Trophoblast cell (in vitro differentiated cells and primary cell): ENCODE measurements around the gene ARHGAP42.
A peak's percentile ranks its signal among the peaks of the same experiment; 100 is the strongest.

Source experiments
- DNase-seq, 2 donors: peaks; one replicate each; pipeline ENCODE4 v3.0.0-alpha.2; 2016
- H2AFZ ChIP-seq: 2 replicates; pipeline ENCODE4 v1.6.1; 2013; ENCODE audit warnings: low read length, moderate library complexity, mild to moderate bottlenecking; ENCODE audit not compliant: insufficient read depth, poor library complexity
- H2AK5ac ChIP-seq: 2 replicates; pipeline ENCODE4 v1.6.1; 2013; ENCODE audit warnings: mild to moderate bottlenecking, low read length
- H2BK120ac ChIP-seq: 2 replicates; pipeline ENCODE4 v1.6.1; 2013; ENCODE audit warnings: low read length, mild to moderate bottlenecking, moderate library complexity; ENCODE audit not compliant: insufficient read depth, poor library complexity
- H2BK12ac ChIP-seq: 2 replicates; pipeline ENCODE4 v1.6.1; 2013; ENCODE audit warnings: mild to moderate bottlenecking, low read length, moderate library complexity
- H2BK5ac ChIP-seq: 2 replicates; pipeline ENCODE4 v1.6.1; 2013; ENCODE audit warnings: low read length, low read depth, moderate library complexity, mild to moderate bottlenecking; ENCODE audit not compliant: poor library complexity
- H3K14ac ChIP-seq: 2 replicates; pipeline ENCODE4 v1.6.1; 2013; ENCODE audit warnings: mild to moderate bottlenecking, low read length
- H3K18ac ChIP-seq: 2 replicates; pipeline ENCODE4 v1.6.1; 2013; ENCODE audit warnings: mild to moderate bottlenecking, low read length
- H3K23ac ChIP-seq: 2 replicates; pipeline ENCODE4 v1.6.1; 2013; ENCODE audit warnings: low read length
- H3K27ac ChIP-seq: 2 replicates; pipeline ENCODE4 v1.5.1; 2013; ENCODE audit warnings: low read depth, mild to moderate bottlenecking, inconsistent platforms, low read length, moderate library complexity
- H3K27me3 ChIP-seq: 2 replicates; pipeline ENCODE4 v1.6.1; 2013; ENCODE audit warnings: inconsistent platforms, mild to moderate bottlenecking, low read length, moderate library complexity; ENCODE audit not compliant: insufficient read depth
- H3K36me3 ChIP-seq, 2 experiments: 1 replicate in 1 of 2; 2 replicates in 1 of 2; pipeline ENCODE4 v1.6.1; 2013; ENCODE audit warnings: low read length in 2 of 2, mild to moderate bottlenecking in 2 of 2, moderate library complexity in 1 of 2; ENCODE audit not compliant: insufficient read depth in 2 of 2, control insufficient read depth in 1 of 2
- H3K4ac ChIP-seq: 2 replicates; pipeline ENCODE4 v1.6.1; 2013; ENCODE audit warnings: low read depth, mild to moderate bottlenecking, low read length, moderate library complexity
- H3K4me1 ChIP-seq, 2 experiments: 1 replicate in 1 of 2; 2 replicates in 1 of 2; pipeline ENCODE4 v1.6.1; 2013; ENCODE audit warnings: low read length in 2 of 2, mild to moderate bottlenecking in 2 of 2, moderate library complexity in 1 of 2; ENCODE audit not compliant: insufficient read depth in 2 of 2, control insufficient read depth in 1 of 2
- H3K4me2 ChIP-seq: 2 replicates; pipeline ENCODE4 v1.6.1; 2013; ENCODE audit warnings: inconsistent platforms, mild to moderate bottlenecking, low read length, moderate library complexity
- H3K4me3 ChIP-seq: 2 replicates; pipeline ENCODE4 v1.5.1; 2013; ENCODE audit warnings: mild to moderate bottlenecking, low read depth, low read length, inconsistent platforms
- H3K79me1 ChIP-seq: one replicate; pipeline ENCODE4 v1.6.1; 2013; ENCODE audit warnings: low read length
- H3K79me2 ChIP-seq: 2 replicates; pipeline ENCODE4 v1.6.1; 2013; ENCODE audit warnings: low read length, mild to moderate bottlenecking; ENCODE audit not compliant: control insufficient read depth, insufficient read depth, poor library complexity
- H3K9ac ChIP-seq: 2 replicates; pipeline ENCODE4 v1.6.1; 2013; ENCODE audit warnings: mild to moderate bottlenecking, low read length
- H3K9me3 ChIP-seq: 2 replicates; pipeline ENCODE4 v1.6.1; 2013; ENCODE audit warnings: low read depth, mild to moderate bottlenecking, control low read depth, inconsistent platforms, low read length; ENCODE audit not compliant: insufficient read depth
- H4K12ac ChIP-seq: 2 replicates; pipeline ENCODE4 v1.6.1; 2013; ENCODE audit warnings: low read depth, mild to moderate bottlenecking, low read length, moderate library complexity
- H4K8ac ChIP-seq: 2 replicates; pipeline ENCODE4 v1.6.1; 2013; ENCODE audit warnings: low read depth, mild to moderate bottlenecking, low read length, moderate library complexity
- H4K91ac ChIP-seq: one replicate; pipeline ENCODE4 v1.6.1; 2013; ENCODE audit warnings: low read depth, mild to moderate bottlenecking, low read length, moderate library complexity
- WGBS: extraction: QIAGEN DNeasy Blood & Tissue Kit; methylation state at CpG from one replicate; pipeline ENCODE4 v1.1.7; 2013; ENCODE audit warnings: missing lambda C conversion rate; ENCODE audit not compliant: insufficient read length, insufficient coverage; ENCODE audit errors: extremely low coverage; 5-methylcytosine and 5-hydroxymethylcytosine counted together

Gene ARHGAP42

GRCh38 chr11:100991541-100991940 lies 304.5 kb downstream of the ARHGAP42 start:
- H3K18ac ChIP-seq = no peak overlapping the region
- no peaks in the 10 kb centered on the region for H3K36me3 ChIP-seq
- H2BK120ac ChIP-seq = no peak overlapping the region
- H3K27me3 ChIP-seq = no peaks in the 10 kb centered on the region
- H3K9me3 ChIP-seq = no peaks in the 10 kb centered on the region
- H2AFZ ChIP-seq = no peak overlapping the region
- no peak overlapping the region for H3K27ac ChIP-seq
- H3K79me2 ChIP-seq = no peaks in the 10 kb centered on the region
- no peak overlapping the region for H2AK5ac ChIP-seq
- no peak overlapping the region for H3K14ac ChIP-seq
- no peak overlapping the region for H3K4me3 ChIP-seq
- H2BK5ac ChIP-seq = no peak overlapping the region
- H2BK12ac ChIP-seq = no peak overlapping the region
- H4K12ac ChIP-seq = no peak overlapping the region
- no peak overlapping the region for H3K23ac ChIP-seq
- no CpG with 5 or more reads among the region's 2 CpGs for WGBS
- no peaks in the 10 kb centered on the region for H3K79me1 ChIP-seq
- no peak for DNase-seq
- no peaks in the 10 kb centered on the region for H3K4me1 ChIP-seq
- no peak overlapping the region for H3K4me2 ChIP-seq
- H3K9ac ChIP-seq = no peak overlapping the region
- no peak overlapping the region for H3K4ac ChIP-seq
- no peak overlapping the region for H4K91ac ChIP-seq
- H4K8ac ChIP-seq = no peak overlapping the region

DNA sequence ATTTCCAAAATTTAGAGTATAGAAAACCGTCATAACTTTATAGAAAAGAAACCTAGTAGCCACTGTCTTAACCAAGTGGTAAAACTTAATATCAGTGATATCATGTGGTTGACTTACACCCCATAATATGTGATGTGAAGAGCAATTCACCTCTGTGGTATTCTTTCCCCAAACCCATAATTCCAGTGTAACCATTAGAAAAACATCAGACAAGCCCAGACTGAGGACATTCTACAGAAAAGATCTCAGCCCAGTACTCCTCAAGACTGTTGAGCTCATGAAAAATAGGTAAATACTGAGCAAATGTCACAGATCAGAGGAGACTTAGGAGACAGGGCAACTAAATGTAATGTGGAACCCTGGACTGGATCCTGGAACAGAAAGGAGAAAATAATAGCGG lies 307.9 kb downstream of the ARHGAP42 start:
- Histone ChIP-seq H2BK5ac (no peak overlapping the region), H3K23ac (no peak overlapping the region), H3K27me3 (no peaks in the 10 kb centered on the region), H3K79me1 (no peaks in the 10 kb centered on the region), H4K12ac (no peak overlapping the region), H3K9ac (no peak overlapping the region), H2AFZ (no peak overlapping the region), H3K4me3 (no peak overlapping the region), H3K27ac (no peak overlapping the region), H3K36me3 (no peaks in the 10 kb centered on the region), H2AK5ac (no peak overlapping the region), H2BK120ac (no peak overlapping the region), H4K8ac (no peak overlapping the region), H3K4me2 (no peak overlapping the region), H3K79me2 (no peaks in the 10 kb centered on the region), H3K18ac (no peak overlapping the region), H4K91ac (no peak overlapping the region), H3K14ac (no peak overlapping the region), H3K4me1 (no peaks in the 10 kb centered on the region), H3K4ac (no peak overlapping the region), H2BK12ac (no peak overlapping the region), H3K9me3 (no peaks in the 10 kb centered on the region)
- no CpG with 5 or more reads among the region's 2 CpGs for WGBS
- DNase-seq = no peak

DNA sequence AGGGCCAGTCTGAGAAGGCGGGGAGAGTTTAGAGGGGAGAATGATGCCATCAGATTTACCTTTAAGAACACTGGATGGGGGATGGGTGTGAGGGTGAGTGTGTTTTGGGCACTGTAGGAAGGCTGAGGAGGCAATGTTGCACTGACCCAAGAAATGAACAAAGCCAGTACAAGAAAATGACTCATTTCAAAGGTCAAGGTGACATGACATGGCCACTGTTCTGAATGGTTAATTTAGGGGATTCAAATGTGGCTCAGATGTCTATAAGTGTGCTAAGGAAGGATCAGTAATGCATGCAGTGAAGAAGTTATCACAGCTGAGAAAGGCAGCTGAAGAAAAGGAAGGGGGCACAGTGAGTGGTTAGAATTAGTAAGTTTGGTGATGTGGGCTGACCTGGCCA lies 312.7 kb downstream of the ARHGAP42 start:
- no peaks in the 10 kb centered on the region for H3K27me3 ChIP-seq
- H4K12ac ChIP-seq = no peak overlapping the region
- H3K4me1 ChIP-seq = no peaks in the 10 kb centered on the region
- H2BK120ac ChIP-seq = no peak overlapping the region
- H4K91ac ChIP-seq = no peak overlapping the region
- no peaks in the 10 kb centered on the region for H3K9me3 ChIP-seq
- H3K4me3 ChIP-seq = no peak overlapping the region
- H2BK12ac ChIP-seq = no peak overlapping the region
- no peak overlapping the region for H3K27ac ChIP-seq
- H3K79me1 ChIP-seq = no peaks in the 10 kb centered on the region
- H3K14ac ChIP-seq = no peak overlapping the region
- H2BK5ac ChIP-seq = no peak overlapping the region
- H3K79me2 ChIP-seq = no peaks in the 10 kb centered on the region
- H3K9ac ChIP-seq = no peak overlapping the region
- H2AK5ac ChIP-seq = no peak overlapping the region
- H3K4ac ChIP-seq = no peak overlapping the region
- no peak overlapping the region for H4K8ac ChIP-seq
- H3K18ac ChIP-seq = no peak overlapping the region
- no peak overlapping the region for H3K4me2 ChIP-seq
- DNase-seq = no peak
- no peak overlapping the region for H3K23ac ChIP-seq
- H2AFZ ChIP-seq = no peak overlapping the region
- no CpG with 5 or more reads among the region's 1 CpG for WGBS
- H3K36me3 ChIP-seq = no peaks in the 10 kb centered on the region

DNA sequence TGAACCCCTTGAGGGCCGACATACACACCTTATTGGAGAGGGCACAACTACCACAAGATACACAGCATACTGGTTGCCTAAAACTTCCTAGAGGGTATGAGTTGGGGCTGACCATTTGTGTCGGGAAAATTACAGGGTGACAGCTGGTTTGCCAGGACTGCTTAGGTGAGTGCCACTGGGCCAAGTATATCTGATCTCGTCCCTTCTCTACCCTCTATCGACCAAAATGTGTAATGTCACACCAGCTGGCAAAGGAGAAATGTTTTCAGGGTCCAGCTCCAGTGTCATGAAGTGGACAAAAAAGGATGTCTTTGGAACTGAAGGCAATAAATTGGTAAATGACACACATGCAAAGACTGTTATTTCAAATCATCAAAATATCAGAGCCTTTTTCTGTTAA lies 316.4 kb downstream of the ARHGAP42 start:
- no peak overlapping the region for H3K4me2 ChIP-seq
- H4K12ac ChIP-seq = no peak overlapping the region
- H3K18ac ChIP-seq = no peak overlapping the region
- no peak overlapping the region for H2AK5ac ChIP-seq
- no peaks in the 10 kb centered on the region for H3K4me1 ChIP-seq
- peak in 1 of 2 donors; percentile 4 for DNase-seq
- H3K79me2 ChIP-seq = no peaks in the 10 kb centered on the region
- H3K36me3 ChIP-seq = no peaks in the 10 kb centered on the region
- H2AFZ ChIP-seq = no peak overlapping the region
- no peaks in the 10 kb centered on the region for H3K79me1 ChIP-seq
- H3K14ac ChIP-seq = no peak overlapping the region
- no peak overlapping the region for H3K23ac ChIP-seq
- no peak overlapping the region for H3K4me3 ChIP-seq
- no peak overlapping the region for H4K8ac ChIP-seq
- H3K9me3 ChIP-seq = no peaks in the 10 kb centered on the region
- H3K27ac ChIP-seq = no peak overlapping the region
- no peak overlapping the region for H3K9ac ChIP-seq
- H4K91ac ChIP-seq = no peak overlapping the region
- no peaks in the 10 kb centered on the region for H3K27me3 ChIP-seq
- H2BK5ac ChIP-seq = no peak overlapping the region
- no peak overlapping the region for H2BK12ac ChIP-seq
- H2BK120ac ChIP-seq = no peak overlapping the region
- WGBS = no CpG with 5 or more reads among the region's 4 CpGs
- no peak overlapping the region for H3K4ac ChIP-seq
